Measurements from ENCODE around the gene TGM2. TPM values are rescaled to one million over a fixed set of nuclear protein-coding genes. Genes with fewer than 3 reads are reported as not detected.

Gene TGM2
- total RNA-seq, 2 experiments from 2014 or later = not detected

DNA sequence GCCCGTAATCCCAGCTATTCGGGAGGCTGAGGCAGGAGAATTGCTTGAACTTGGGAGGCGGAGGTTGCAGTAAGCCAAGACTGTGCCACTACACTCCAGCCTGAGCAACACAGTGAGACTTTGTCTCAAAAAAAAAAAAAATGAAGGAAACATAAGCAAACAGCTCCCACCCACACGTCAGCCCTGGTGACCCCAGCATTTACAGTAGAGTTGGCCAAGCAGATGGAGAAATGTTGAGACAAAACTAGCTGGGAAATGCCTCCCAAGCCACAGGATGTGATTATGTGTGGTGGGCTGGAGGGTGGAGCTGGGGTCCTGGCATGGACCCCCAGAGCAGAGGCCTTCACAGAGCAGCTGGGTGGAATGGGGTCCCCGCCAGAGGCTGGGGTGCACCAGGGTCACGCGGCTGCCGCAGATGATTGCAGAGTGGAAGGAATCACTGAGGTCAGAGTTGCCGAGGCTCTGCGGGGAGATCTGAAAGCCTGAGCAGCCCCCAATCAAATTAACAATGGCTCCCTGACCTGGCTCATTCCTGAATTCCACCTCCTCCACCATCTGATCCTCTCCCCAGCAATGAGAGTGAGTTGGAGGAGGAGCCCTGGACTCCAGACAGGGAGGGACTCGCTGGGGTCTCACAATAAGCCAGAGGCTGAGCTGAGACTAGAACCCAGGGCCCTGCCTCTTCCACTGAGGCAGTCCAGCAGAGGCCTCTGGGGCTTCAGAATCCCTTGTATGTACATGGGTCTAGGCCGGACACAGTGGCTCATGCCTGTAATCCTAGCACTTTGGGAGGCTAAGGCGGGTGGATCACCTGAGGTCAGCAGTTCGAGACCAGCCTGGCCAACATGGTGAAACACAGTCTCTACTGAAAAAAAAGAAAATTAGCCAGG is 34.7 kb upstream of the TGM2 start:
- DNase-seq = no peak
- TF ChIP-seq CTCF (IDR thresholded peaks at IDR 0.05) = no peak

GRCh38 chr20:38198238-38198861 is 33.3 kb upstream of the TGM2 start:
- Mint-ChIP-seq H3K9me3 (peaks cover 3% of the 10 kb centered on the region), H3K27me3 (peaks cover 2% of the 10 kb centered on the region), H3K36me3 (ENCODE audit: low read depth) (no peaks in the 10 kb centered on the region), H3K27ac (no peak overlapping the region), H3K4me3 (no peak overlapping the region), H3K4me1 (ENCODE audit: low read depth) (no peaks in the 10 kb centered on the region)
- ATAC-seq = no peak
- intact Hi-C loops (cut with micrococcal nuclease) = no loop called here
- ChIA-PET CTCF (no interaction called here), POLR2A (no interaction called here)
- no peak for TF ChIP-seq CTCF (IDR thresholded peaks at IDR 0.05)
- DNase-seq = no peak

More for the DNA sequence above, 34.7 kb upstream of the TGM2 start:
- H3K27me3 Mint-ChIP-seq = peaks cover 2% of the 10 kb centered on the region
- intact Hi-C loops (cut with micrococcal nuclease) = no loop called here
- no peak overlapping the region for H3K27ac Mint-ChIP-seq
- H3K36me3 Mint-ChIP-seq (ENCODE audit: low read depth) = no peaks in the 10 kb centered on the region
- no peaks in the 10 kb centered on the region for H3K4me1 Mint-ChIP-seq (ENCODE audit: low read depth)
- ChIA-PET CTCF (interaction anchor here (2.8 kb wide), 1 partner anchor 22 kb away, joined by 10 read pairs; no protein-coding TSS in a partner anchor), POLR2A (no interaction called here)
- no peak overlapping the region for H3K4me3 Mint-ChIP-seq
- ATAC-seq = no peak
- H3K9me3 Mint-ChIP-seq = no peaks in the 10 kb centered on the region

DNA sequence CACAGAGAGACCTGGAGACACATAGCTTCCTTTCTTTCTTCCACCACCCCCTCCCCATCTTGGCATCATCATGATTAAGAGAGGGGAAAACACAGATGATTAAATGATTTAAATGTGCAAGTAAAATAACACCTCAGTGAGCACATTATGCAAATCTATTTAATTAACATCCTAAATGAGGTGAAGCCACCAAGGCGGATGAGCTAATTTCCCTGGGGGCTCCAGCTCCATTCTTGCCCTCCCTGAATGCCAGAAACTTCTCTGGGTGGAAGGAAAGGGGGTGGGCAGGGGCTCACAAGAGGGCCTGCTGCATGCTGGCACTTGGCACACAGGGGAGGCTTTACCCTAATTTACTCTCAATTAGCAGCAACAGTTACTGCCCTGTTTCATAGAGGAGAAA is 32.5 kb upstream of the TGM2 start:
- POLR2A ChIA-PET = no interaction called here
- intact Hi-C loops (cut with micrococcal nuclease) = no loop called here
- H3K36me3 Mint-ChIP-seq (ENCODE audit: low read depth) = no peaks in the 10 kb centered on the region
- peaks cover 3% of the 10 kb centered on the region for H3K9me3 Mint-ChIP-seq
- no peaks in the 10 kb centered on the region for H3K4me1 Mint-ChIP-seq (ENCODE audit: low read depth)
- CTCF ChIA-PET = interaction anchor here (1.2 kb wide), 1 partner anchor 124 kb away, joined by 3 read pairs; no protein-coding TSS in a partner anchor
- H3K4me3 Mint-ChIP-seq = no peak overlapping the region
- TF ChIP-seq CTCF (IDR thresholded peaks at IDR 0.05) = no peak
- H3K27ac Mint-ChIP-seq = no peak overlapping the region
- DNase-seq (no peak), ATAC-seq (no peak)
- H3K27me3 Mint-ChIP-seq = peaks cover 2% of the 10 kb centered on the region

DNA sequence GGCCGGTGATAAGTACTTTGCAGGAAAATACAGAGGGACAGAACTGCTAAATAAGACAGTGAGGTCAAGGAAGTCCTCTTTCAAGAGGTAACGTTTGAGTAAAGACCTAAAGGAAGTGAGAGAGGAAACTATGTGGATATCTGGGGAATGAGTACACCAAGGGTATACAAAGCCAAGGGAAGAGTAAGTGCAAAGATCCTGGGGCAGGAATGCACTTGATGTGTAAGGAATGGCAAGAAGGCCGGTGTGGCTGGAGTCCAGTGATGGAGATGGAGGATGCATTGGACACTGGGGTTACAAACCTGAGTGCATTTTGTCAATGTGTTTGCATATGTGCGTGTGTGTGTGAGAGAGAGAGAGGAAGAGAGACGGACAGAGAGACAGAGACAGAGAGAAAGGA is 32.1 kb upstream of the TGM2 start:
- ChIA-PET CTCF (interaction anchor here (1.2 to 1.5 kb wide), 2 partner anchors 23 to 124 kb away, joined by 3 read pairs; no protein-coding TSS in a partner anchor), POLR2A (no interaction called here)
- peaks cover 2% of the 10 kb centered on the region for H3K27me3 Mint-ChIP-seq
- TF ChIP-seq CTCF (IDR thresholded peaks at IDR 0.05) = no peak
- H3K4me3 Mint-ChIP-seq = no peak overlapping the region
- ATAC-seq (no peak), DNase-seq (no peak)
- intact Hi-C loops (cut with micrococcal nuclease) = no loop called here
- H3K9me3 Mint-ChIP-seq = peaks cover 3% of the 10 kb centered on the region
- H3K27ac Mint-ChIP-seq = no peak overlapping the region
- no peaks in the 10 kb centered on the region for H3K36me3 Mint-ChIP-seq (ENCODE audit: low read depth)
- no peaks in the 10 kb centered on the region for H3K4me1 Mint-ChIP-seq (ENCODE audit: low read depth)

DNA sequence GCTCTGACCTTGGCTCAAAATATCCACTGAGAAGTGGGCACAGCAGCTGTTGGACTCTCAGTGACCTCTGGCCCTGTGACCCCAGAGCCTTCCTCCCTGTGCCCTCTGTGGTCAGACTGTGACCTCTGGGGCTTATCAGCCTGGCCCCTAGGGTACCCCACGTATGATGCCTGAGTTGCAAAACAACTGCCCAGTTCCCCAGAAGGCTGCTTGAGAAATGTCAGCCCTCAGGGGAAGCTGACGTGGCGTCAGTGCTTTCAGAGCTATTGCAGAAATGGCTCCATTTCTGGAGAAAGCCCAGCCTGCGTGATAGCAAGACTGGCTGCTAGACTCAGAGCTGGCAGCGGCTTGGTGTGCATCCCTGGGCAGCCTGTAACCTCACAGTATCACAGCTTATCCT is 31.5 kb upstream of the TGM2 start:
- Mint-ChIP-seq H3K4me3 (no peak overlapping the region), H3K36me3 (ENCODE audit: low read depth) (no peaks in the 10 kb centered on the region), H3K27me3 (peaks cover 2% of the 10 kb centered on the region), H3K9me3 (peaks cover 3% of the 10 kb centered on the region), H3K4me1 (ENCODE audit: low read depth) (no peaks in the 10 kb centered on the region), H3K27ac (no peak overlapping the region)
- intact Hi-C loops (cut with micrococcal nuclease) = no loop called here
- ChIA-PET CTCF (interaction anchor here (1.2 to 1.7 kb wide), 3 partner anchors 24 to 123 kb away, joined by 3 to 6 read pairs (median 3); no protein-coding TSS in a partner anchor), POLR2A (interaction anchor here (1.0 kb wide), 1 partner anchor 25 kb away, joined by 3 read pairs; no protein-coding TSS in a partner anchor)
- no peak for DNase-seq
- ATAC-seq = no peak
- no peak for TF ChIP-seq CTCF (IDR thresholded peaks at IDR 0.05)
